HG02938 (cell line): ENCODE results near the gene ADGRB2.

Experiments used
- ATAC-seq: cut with Tn5 transposase; IDR thresholded peaks from one replicate; pipeline ENCODE4 v1.9.1; 2021; ENCODE audit warnings: mild to moderate bottlenecking, moderate library complexity; ENCODE audit not compliant: unreplicated experiment

ADGRB2 gene

DNA sequence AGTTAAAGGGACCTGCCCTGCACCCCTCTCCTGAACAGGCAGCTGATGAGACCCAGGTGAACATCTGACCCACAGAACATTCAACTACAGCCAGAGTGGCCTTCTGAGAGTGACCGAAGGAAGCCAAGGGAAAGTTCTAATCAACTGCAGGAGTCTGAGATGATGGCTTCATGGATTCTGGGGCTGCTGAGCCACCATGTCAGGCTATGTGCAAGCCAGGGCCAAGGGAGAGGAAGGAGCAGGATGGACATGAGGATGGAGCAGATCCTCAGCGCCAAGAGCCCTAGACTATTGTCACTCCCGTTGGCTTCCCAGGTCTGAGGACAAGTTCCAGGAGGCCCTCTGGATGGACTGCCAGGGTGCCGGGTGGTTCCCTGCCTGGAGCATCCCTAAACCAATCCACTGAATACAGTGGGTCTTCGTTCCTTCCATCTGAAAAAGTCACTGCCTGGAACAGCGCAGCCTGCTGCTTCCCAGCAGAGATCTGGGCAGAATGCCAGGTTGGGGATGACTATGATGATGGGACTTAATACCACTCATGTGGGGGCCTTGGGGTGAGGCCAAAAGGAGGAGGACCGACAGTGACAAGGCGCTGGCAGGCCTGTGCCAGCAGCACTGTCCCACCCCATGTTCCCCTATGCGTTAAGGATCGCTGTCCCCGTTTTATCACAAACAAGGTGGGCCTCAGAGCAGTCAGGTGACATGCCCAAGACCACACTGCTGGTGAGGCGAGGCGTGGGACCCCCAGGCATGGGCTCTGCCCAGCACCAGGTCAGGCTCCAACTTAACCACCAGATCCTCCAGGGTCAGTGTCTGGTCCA lies 31.9 kb upstream of the ADGRB2 start:
- ATAC-seq, result no peak

DNA sequence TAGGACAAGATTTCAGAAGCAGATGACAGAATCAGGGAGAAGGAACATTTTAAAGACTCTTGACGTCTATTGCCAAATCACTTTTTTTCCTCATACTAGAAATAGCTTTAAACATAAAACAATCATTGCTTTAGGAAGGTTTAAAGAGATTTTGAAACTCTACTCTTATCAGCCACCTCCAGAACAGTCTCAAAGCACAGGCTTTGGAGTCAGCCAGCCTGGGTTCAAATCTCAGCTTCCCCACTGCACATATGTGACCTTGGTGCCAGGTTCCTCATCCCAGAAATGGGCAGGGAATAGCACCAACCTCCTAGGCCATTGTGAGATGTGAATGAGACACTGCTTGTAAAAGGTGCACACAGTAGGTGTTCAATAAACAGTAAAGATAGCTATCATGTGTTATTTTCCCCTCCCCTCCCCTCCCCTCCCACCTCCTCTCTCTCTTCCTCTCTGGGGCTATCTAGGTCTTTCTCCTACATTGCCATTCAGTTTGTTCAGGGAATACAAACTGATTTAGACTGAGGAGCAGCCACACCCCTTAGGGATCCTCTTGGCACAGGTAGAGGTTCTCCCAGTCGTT lies 31.0 kb upstream of the ADGRB2 start:
- no peak for ATAC-seq

DNA sequence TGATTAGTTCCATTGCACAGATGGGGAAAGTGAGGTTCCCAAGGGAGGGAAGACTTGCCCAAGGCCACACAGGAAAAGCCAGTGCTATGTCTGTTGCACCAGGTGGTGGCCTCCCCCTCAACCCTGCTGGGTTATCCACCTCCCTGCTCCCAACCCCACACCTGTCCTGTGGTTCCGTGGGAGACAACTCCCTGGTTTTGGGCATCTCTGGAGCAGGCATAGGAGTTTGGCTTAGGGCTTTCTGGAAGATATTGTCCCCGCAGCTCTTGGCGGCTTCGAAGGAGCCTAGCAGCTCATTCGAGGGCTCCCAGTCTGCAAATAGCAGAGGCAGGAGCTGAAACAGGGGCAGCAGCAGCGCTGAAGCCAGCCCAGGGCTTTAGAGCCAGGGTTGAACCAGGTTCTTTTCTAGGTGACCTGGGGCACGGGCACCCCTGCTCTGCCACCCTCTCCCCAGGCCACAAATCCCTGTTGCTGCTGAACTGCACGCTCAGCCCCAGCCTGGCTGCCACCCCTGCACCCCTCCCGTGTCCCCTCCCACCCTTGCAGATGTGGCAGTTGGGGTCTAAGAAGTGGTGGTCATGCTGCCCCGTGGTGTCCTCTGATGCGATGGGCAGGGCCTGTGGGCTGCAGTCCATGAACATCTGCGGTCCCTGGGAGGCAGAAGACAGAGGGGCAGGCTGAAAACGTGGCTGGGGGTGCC lies 29.6 kb upstream of the ADGRB2 start:
- no peak for ATAC-seq

DNA sequence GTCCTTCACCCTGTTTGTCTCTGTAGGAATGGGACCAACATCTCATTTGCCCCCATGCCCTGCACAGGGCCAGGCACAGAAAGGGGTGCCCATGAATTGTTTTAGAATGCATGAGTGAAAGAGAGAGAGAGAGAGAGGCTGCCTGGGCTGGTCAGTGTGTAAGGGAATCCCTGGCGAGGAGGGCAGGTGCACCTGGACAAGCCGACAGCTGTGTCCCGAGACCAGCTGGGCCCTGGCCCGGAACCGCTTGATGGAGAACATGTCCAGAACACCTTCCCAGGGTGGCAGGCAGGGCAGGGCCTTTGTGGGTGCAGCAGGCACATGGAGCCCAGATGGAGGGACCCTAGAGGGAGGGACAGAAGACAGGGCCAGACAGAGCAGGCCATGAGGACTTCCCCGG lies 28.9 kb upstream of the ADGRB2 start:
- ATAC-seq, result no peak

DNA sequence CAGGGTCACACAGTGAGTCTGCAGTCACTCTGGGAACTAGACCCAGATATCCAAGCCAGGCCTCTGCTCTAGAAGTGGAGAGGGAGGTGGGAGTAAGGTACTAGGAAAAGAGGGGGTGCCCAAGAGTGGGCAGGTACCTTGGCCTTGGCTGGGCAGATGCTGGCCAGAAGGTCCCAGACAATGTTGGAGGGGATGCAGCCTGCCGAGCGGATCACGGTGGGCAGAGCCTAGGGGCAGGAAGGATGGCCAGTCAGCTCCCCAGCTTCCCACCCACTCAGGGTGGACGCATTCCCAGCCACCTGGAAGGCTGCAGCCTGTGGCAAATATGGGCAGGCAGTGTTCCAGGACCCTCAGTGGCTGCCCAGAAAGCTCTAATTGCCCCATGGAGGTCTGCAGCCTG lies 28.4 kb upstream of the ADGRB2 start:
- no peak for ATAC-seq

DNA sequence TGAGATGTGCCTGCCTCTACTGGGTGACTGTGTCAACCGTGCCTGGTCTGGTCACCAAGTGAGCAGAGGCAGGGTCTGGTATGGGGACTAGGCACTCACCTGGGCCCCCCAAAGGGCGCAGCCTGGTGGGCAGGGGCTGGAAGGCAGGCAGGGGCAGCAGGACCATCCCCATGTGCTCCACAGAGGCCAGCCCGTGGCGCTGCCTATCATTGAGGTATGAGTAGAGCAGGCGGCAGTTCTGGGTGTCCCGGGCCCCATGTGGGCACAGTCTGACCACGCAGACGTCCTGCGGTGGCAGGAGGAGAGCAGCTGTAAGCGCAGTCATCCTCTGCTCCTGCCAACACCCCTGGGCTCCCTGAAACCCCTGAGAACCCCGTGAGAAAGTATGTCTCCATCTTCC lies 28.0 kb upstream of the ADGRB2 start:
- no peak for ATAC-seq

DNA sequence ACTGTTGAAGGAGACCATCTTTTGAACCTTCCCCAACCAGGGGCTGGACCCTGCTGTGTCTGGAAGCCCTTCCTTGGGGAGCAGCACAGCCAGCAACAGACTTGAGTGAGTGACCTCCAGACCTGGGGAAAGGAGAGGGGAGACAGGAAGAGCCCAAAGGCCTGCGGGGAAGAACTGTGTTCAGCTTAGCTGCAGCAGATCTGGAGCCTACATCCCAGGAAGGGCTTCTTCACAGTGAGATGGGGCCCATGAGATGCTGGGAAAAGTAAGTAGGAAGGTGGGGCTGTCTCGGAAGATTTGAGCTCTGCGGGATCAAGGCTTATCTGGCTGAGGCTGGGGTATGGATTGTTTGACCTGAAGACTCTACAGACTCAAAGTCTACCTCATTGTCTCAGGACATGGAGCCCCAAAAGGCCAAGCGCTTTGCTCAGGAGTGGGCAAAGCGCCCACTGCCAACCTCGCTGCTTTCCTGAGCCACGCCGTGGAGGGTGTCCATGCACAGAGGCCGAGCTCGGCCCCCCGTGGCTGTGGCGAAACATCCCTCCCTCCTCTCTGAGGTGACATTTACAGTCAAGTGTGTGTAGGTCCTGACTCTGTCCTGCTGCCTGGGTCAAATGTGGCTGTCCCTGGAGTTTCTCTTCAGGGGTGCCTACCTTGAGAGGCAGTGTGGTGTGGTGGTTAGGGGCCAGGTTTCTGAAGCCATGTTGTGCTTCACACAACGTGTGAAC lies 27.2 kb upstream of the ADGRB2 start:
- no peak for ATAC-seq

DNA sequence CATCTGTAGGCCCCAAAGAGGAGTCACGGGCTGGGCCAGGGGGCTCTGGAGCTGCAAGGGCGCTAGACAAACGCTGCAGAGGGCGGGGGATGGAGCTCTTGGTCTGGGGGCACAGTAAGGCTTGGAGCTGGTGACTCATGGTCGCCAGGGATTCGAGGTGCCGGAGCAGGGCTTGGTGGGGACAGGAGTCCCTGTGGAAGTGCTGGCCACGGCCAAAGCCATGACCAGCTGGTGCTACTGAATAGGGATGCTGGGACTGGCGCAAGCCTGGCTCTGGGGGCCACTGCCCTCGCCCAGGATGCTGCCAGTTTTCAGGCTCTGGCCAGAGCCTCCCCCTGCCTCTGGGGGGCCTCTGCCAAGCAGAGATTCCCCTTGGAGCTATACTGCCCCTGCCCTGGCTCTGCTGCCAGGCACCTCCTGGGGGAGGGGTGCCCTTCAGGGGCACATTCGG lies 26.5 kb upstream of the ADGRB2 start:
- no peak for ATAC-seq

DNA sequence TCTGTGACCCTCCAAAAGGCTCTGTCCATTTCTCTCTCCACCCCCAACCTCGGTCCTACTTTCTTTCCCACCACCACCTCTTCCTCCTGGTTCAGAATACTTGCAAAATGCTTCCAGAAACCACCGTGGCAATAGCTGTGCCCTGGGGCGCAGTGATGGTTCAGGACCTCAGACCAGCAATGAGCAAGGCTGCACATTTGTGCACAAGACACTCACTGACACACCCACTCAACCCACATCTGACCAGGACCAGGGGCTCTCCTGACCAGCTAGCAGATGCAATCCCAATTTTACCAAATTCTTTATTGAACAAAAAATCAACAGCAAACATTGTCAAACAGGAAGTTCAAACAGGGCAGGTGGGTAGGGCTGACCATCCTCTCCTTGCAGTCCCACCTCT lies 26.0 kb upstream of the ADGRB2 start:
- ATAC-seq, result no peak

DNA sequence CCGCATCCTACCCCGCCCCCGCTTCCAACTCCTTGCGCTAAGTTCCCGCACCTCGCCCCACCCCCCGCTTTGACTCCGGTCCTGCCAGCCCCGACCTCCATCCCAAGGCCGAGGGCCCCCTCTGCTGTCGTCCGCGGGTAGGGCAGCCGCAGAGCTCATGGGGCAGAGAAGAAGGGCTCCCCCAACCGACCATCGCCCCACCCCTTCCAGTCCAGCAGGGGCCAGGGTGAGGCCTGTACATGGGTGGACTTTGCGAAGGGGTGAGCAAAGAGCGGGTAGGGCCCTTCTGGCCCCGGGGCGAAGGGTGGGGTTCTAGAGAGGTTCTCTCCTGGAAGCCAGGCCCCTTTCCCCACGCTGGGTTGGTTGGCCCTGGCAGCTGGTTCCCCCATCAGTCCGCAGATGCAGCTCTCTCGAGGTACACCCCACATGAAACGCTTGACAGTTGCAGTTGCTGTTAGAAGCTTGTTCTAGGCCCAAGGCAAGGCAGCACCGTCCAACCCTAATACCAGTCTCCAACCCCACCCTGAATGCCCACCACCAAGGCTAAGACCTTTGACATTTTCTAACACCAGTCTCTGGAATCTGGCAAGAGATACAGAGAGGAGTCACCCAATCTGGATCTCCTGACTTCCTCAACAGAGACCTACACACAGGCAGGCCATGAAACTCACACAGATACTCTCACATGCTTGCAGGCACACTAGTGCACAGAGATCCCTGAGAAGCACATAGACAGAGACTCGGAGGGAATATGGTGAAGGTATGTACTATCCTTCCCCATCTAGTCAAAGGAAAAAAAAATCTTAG lies 25.3 kb upstream of the ADGRB2 start:
- ATAC-seq, result no peak

DNA sequence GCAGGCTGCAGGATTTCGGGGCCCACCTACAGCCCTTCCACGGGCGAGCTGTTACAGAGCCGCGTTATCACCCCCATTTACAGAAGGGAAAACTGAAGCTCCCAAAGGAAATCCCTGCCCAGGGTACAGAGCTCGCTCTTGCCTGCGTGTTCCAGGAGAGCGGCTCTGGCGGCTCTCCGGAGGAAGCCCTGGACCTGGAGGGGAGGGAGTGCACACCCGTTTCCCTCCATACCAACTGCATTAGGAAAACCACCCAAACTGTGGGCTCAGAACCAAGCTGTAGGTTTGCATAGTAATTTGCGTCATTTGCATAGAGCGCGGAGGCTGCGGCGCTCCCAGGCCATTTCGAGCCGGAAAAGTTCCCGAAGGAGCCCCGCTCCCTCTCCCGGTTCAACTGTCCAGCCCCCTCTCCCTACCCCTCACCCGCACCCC lies 24.7 kb upstream of the ADGRB2 start:
- no peak for ATAC-seq

DNA sequence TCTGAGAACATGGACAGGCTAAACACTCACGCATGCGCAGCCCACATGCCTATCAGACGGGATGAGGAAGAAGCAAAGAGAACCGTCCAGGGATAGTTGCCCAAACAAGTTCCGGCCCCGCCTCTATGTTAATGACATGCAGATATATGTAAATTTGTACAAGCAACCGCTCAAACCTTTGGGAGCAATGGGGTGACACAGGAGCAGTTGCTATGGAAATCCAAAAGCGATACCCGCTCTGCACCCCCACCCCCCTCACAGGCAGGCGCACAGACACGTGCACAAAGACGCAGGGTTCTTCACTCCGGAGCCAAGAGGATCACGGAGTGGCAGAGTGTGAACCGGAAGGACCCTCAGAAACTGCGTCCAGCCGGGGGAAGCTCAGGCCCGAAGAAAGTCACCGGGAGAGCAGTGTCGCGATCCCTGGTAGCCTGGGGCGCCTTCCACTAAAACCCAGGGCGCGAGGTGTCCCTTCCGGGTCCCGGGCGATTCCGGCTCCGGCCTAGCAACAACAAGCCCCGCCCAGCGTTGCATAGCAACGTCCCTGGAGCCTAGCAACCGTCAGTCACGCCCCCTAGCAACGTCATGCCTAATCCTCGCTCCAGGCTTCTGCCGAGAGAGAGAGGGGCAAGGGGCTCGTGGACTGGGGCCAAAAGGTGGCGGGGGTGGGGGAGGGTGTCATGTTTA lies 24.1 kb upstream of the ADGRB2 start:
- peak; percentile 75 for ATAC-seq

DNA sequence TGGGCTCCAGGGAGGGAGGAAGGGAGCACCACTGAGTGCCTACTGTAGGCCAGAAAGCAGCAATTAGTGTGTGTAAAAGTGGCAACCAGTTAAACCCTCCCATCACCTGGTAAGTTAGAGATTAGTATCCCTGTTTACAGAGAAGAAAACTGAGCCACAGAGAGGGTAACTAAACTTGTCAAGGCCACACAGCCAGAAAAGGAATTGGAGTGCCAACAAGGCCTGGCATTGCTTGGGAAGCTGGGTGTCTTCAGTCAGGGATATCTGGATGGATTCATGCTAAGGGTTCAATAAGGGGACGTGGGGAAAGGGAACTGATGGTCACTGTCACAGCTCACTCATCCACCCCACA lies 23.6 kb upstream of the ADGRB2 start:
- no peak for ATAC-seq

DNA sequence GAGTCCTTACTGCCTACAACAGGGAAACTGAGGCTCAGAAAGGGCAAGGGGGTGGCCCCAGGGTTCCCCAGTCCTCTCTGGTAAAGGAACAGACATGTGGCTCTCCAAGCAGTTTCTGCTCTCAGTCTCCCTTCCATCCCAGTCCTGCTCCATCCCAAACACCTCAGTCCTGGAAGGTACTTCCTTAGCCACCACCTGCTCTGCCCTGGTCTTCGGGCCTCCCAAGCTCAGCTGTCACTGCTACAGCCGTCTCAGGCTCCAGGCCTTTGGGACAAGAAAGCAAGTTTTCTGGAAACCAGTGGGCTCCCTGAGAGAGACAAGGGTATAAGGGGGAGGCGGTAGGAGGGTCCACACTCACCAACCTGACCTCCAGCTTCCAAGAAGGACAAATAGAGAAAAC lies 23.1 kb upstream of the ADGRB2 start:
- no peak for ATAC-seq

DNA sequence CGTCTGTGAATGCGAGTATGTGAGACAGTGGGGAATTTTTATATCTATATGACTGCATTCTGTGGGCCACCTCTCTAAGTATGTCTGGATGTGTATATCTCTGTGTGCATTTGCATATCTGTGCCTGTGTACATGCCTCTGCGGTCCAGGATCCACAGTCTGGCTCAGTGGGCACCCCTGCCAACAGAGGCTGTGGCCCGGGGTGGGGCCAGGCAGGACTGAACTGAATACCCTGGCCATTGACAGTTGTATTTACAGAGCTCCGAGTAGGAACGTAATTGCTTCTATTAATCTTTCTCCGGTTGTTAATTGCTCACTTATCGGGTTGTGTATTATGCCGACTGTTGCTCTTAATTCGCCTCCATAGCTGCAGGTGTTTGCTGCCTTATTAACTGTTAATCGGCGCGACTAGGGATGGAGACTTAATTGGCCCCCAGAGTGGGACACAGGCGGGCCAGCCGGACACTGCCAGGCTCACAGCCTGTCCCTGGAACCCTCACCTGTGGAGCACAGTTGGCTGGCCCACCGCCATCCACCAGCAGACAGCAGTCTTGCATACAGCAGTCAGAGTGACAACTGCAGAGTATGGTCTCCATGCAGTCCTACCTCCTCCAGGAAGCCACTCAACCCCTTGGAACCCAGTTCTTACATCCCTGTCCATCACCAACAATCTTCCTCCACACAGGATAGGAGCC lies 22.4 kb upstream of the ADGRB2 start:
- ATAC-seq, result no peak

DNA sequence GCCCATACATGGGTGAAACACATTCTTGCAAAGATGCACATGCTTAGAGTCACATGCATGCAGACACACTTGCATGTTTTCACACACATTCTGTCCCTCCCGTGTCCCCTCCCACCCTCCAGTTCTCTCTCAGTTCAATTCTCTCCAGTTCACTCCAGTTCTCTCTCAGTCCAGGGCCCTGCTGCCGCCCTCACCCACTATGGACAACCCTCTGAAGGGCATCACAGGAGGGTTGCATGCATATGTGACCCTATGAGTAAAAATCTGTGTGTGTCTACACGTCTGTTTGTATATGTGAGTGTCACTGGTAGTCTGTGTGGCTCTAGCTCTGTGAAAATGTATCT lies 21.8 kb upstream of the ADGRB2 start:
- ATAC-seq, result no peak

DNA sequence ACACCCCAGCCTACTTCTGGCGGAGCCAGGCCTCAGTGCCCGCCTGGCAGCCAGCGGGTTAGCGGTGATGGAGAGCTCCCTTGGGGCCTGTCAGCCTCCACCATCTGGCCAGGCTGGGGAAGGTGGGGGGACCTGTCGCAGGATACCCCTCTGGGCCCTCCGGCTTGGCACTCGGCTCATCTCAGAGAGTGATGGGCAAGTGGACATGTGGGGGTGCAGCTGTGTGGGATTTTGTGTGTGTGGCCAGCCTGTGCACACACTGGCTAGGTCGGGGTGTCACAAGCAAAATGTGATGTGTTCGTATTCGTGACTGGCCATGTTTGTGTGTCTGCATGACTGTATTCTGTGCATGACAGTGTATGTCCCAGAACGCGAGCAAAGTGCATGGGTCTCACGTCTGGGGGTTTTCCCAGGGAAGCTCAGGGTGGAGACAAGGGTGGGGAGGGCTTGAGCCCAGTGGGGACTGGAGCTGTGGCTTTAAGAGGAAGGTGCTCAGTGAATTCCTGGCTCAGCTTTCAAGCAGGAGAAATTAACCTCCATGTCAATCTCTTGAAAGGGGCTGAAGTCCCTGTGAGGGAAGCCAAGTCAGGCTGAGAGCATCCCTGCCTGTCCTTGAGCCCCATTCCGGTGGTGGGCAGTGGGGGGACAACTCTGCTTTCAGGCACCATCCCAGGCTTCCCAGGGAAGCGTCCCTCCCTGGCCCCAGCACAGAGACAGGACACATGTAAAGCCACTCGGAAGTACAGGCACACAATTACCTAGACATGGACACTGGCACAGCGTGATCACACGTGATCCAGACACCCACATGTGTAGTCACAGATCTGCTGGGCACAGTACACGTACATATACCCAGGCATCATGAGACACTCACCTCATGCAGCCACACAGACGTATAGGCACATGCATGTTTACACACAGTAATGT lies 21.1 kb upstream of the ADGRB2 start:
- no peak for ATAC-seq

DNA sequence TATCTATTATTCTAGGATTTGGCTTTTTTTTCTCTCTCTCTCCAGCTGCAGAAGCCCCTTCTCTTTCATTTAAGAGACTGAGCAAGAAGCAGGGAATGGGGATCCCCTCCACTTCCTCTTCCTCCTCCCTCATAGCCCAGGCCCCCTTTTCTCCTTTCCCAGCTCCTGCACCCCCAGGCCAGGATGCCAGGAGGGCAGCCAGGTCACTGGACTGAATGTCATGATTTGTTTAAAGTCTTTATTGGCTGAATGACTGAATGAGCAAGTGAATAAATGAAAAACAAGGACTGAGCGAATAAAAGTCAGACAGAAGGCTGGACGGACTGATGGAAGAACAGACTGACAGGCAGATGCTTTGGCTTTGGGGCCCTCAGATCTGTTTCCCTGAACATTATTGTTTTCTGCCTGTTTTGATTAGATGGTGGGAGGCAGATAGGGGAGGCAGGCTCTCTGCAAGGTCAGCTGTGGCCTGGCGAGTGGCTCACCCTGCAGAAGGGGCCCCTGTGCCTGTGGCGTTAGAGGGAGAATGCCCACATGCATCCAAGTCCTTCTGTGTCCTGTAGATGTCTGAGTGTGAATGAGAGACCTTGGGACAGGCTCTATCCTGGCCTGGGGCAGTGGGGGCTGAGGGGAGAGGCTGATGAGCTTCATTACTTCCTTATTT lies 20.3 kb upstream of the ADGRB2 start:
- no peak for ATAC-seq
